Activated naive CD4-positive, alpha-beta T cell treated with anti-CD3 and anti-CD28 coated beads for 36 hours (primary cell): Measurements from ENCODE around the gene VPS35L. TPM values are rescaled to one million over a fixed set of nuclear protein-coding genes. Genes with fewer than 3 reads are reported as not detected.

Experiments used
- total RNA-seq, 2 experiments: library from RNA; stranded (reverse); gene quantifications; one replicate each; pipeline ENCODE4 v1.2.3, GENCODE V29; 2021

Gene VPS35L
- total RNA-seq, 2 experiments from 2014 or later, result 30.3 to 32.4 TPM

Other genes starting within 250 kb of the VPS35L start
- not detected for gene TMC5, start 137.8 kb upstream of the VPS35L start, total RNA-seq
- 10 to 100 TPM; 13.3 to 17.1 TPM for gene GDE1, start 33.6 kb upstream of the VPS35L start, total RNA-seq
- gene CCP110, start 31.8 kb upstream of the VPS35L start, total RNA-seq, result 10 to 100 TPM; 27.3 to 31.9 TPM
- 10 to 100 TPM; 24.4 to 26.1 TPM for gene KNOP1, start 162.5 kb downstream of the VPS35L start, total RNA-seq
- 1 to 10 TPM; 2.8 to 3.9 TPM for gene IQCK, start 162.6 kb downstream of the VPS35L start, total RNA-seq